HG03457 (cell line): ENCODE results near the gene BCL7A.
A peak's percentile ranks its signal among the peaks of the same experiment; 100 is the strongest.
"Not testable (repeated sequence)": the region's sequence is repeated elsewhere in the genome, so short reads cannot be mapped to it uniquely, and the experiment has no call there.

ENCODE experiments used
- ATAC-seq: cut with Tn5 transposase; IDR thresholded peaks from one replicate; pipeline ENCODE4 v1.9.1; 2021; ENCODE audit warnings: moderate number of reproducible peaks; ENCODE audit not compliant: unreplicated experiment

The BCL7A gene

DNA sequence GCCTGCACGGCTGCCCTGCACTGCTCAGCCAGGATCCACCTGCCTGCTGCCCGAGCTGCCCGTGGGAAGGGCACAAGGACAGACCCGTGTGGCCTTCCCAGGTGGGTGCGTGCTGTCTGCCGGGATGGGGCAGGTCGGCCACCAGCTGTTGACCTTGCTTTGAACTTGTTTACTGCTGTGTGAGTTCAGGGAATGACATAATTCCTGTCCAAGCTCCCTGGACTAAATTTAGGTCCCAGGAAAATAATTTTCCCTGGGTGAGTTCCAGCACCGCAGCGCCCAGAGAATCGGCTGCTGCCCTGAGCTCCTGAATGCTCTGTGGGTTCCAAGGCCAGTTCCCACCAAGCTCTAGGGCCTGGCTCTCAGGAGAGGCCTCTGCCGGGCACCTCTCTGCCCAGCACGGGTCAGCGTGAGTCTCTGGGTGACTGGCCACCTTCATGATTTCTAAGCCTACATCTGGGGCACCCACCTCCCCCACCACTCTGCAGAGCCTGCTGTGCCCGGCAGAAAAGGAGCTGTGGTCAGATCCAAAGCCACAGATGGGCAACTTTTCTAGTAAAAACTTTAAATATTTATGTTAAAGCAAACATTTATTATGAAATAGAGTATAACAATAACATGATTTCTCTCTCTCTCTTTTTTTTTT, 29.7 kb downstream of the BCL7A start:
- ATAC-seq = no peak

DNA sequence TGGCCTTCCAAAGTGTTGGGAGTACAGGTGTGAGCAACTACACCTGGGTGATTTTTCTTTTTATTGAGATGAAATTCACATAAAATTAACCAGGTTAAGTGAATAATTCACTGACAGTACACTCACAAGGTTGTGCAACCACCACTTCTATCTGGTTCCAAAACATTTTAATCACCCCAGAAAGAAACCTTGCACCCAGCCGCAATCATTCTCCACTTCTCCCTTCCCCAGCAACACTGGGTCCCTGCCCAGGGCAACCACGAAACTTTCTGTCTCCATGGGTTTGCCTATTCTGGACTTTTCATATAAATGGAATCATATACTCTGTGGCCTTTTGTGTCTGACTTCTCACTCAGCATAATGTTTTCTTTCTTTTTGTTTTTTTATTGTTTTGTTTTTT, 30.6 kb downstream of the BCL7A start:
- no peak for ATAC-seq

DNA sequence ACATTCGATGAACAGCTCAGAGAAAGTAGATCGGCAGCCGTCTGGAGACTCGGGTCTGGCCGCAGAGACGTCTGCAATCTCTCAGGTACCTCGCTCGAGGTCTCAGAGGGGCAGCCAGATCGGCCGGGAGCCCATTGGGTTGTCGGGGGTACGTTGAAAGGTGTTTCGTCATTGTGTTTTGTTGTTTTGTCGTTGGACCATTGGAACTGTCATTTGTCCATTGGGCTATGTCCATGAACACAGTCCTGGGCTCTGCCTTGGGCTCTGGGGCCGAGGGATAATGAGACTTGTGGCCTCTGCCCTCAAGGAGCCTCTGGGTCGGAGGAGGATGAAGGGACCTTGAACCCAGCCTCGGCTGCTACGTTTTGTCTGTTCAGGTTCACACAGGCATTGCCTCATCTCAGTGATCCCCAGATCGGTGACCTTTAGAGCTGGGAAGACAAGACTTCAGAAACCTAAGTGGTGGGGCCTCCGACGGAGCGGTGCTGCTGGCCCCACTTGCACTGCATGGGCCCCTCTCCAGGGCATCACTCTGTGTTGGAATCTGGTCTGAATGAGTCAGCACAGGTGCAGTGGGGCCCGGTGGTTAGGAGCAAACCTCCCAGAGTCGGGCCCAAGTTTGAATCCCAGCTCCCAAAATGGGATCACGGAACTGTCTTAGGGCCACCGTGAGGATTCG, 33.3 kb downstream of the BCL7A start:
- ATAC-seq = no peak

DNA sequence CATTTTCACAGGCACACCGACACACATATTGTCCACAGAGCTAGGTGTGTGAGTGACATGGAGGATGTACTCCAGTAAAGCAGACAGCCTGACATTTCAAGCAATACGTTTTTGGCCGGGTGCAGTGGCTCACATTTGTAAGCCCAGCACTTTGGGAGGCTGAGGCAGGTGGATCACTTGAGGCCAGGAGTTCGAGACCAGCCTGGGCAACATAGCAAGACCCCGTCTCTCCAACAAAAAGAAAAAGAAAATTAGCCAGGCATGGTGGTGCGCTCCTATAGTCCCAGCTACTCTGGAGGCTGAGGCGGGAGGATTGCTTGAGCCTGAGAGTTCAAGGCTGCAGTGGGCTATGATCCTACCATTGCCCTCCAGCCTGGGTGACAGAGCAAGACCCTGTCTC, 34.7 kb downstream of the BCL7A start:
- not testable (repeated sequence) for ATAC-seq

DNA sequence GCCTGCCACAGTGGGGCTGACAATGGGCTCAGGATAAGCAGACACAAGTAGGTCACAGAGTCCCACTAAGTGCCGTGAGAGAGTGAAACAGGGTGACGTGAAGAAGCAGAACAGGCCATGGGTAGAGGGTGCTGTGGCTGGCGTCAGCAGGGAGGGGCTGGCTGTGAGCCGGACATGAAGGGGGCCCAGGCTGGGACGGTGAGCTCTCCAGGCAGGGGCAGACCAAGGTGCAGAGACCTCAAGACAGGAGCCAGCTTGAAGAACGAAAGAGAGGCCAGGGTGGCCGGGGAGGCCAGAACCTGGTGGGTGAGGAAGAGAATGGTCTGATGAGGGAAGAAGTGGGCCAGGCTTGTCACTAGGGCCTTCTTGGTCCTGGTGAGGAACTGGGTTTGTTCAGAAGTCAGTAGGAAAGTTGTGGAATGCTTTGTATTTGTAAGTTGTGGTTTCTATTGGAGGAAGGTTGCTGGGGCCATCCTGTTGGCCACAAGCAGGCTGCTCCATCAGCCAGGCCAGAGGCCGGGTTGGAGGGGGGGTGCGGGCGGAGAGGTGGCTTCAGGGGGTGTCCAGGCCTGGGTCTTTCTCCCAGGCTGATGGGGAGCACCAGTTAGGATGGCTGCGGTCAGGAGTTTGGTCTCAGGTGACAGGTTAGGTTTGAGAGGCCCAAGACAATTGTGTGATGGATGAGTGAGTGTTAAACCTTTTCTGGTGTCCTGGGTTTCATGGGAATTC, 35.5 kb downstream of the BCL7A start:
- no peak for ATAC-seq

DNA sequence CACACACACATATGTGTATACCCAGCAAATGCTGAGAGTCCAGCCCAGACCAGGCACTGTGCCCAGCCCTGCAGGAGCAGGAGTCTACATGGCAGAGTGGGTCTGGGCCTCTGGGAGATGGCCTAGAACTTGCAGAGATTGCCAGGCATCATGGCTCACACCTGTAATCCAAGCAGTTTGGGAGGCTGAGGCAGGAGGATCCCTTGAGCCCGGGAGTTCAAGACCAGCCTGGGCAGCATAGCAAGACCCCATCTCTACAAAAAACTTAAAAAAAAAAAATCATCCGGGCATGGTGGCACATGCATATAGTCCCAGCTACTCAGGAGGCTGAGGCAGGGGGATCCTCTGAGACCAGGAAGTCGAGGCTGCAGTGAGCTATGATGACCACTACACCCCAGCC, 36.1 kb downstream of the BCL7A start:
- no peak for ATAC-seq

DNA sequence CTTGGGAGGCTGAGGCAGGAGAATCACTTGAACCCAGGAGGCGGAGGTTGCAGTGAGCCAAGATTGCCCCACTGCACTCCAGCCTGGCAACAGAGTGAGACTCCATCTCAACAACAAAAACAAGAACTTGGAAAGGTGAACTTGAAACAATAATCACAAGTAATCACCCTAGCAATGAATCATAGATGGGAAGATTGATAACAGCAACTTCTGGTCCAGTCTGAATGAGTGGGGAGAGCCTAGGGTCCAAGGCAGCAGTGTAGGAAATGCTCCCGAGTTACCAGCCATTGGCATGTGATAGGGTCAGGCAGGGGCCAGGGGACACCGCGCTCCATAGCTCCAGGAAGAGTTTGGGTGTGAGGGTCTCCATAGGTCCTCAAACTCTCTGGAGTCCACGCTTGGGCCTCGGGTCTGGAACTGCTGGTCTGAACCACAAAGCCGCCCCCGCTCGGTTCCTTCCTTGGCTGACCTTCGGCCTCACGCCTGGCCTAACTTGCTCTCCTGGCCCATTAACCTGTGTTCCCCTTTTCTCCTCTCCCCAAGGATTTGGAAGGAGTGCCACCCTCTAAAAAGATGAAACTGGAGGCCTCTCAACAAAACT, 37.0 kb downstream of the BCL7A start:
- ATAC-seq = no peak

DNA sequence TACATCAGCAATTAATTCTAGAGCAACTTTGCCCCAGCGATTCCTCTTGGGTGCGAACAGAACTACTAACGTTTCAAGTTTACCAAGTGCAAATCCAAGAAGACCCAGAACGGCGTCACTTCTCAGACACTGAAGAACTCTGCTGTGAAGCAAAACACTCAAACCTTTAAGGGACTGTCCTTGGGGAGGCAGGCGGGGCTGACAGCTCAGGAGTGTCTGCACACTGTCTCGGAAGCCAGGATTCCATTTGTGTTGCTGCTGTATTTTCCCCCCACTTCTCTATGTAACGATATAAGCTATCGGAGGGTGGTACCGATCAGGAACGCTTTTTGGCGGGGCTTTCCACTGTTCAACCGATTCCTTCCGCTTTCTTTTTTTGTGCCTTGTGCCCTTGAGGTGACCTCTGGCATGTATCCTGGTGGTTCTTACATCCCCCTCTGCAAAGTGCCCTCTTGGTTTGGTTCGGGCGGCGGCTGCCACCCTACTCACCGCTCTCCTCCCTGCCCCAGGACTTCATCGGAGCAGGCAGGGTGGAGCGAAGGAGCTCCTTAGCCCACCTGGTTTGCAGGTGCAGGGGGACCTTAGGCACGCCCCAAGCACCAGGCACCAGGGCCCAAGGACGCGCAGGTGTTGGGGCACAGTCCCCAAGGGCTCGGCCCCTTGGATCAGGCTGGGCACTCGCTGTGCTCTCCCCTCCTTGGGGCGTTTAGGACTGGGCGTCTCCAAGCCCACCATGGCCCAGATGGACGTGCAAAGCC, 37.7 kb downstream of the BCL7A start:
- no peak for ATAC-seq

DNA sequence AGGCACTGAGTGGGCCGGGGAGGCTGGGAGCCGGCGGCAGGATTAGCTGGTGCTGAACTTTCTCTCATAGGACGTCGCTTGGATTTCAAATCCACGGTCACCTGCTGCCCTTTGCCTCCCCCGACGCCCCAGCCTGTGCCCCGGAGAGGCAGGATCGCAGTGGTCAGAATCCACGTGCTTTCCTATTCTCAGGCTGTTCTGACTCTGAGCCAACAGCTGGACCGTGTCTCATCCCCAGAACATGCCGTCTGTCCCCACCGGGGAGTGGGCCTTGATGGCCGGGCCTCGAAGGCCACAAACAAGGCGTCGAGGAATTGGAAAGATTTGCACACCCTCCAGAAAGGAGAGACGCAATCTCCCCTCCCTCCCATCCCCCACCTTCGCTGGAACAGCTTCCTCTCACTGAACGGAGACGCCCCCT, 38.4 kb downstream of the BCL7A start:
- ATAC-seq = no peak

DNA sequence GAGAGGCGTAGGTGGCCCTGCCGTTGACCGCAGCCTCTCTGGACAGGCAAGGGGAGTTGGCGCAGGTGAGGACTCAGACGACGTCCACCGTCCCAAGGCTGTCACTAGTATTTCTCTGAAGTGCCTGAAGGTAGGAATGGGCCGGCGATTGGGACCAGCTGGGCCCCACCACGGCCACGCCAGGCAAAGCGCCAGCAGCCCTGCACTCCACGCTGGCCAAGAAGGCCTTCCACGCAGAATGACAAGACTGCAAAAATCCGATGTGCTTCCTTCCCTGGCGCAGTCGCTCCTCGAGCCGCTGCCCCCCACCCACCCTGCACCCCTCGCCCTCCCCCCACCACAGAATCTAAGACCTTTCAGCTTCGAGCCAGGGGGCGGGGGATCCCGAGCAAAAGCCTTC, 39.6 kb downstream of the BCL7A start:
- ATAC-seq = no peak

DNA sequence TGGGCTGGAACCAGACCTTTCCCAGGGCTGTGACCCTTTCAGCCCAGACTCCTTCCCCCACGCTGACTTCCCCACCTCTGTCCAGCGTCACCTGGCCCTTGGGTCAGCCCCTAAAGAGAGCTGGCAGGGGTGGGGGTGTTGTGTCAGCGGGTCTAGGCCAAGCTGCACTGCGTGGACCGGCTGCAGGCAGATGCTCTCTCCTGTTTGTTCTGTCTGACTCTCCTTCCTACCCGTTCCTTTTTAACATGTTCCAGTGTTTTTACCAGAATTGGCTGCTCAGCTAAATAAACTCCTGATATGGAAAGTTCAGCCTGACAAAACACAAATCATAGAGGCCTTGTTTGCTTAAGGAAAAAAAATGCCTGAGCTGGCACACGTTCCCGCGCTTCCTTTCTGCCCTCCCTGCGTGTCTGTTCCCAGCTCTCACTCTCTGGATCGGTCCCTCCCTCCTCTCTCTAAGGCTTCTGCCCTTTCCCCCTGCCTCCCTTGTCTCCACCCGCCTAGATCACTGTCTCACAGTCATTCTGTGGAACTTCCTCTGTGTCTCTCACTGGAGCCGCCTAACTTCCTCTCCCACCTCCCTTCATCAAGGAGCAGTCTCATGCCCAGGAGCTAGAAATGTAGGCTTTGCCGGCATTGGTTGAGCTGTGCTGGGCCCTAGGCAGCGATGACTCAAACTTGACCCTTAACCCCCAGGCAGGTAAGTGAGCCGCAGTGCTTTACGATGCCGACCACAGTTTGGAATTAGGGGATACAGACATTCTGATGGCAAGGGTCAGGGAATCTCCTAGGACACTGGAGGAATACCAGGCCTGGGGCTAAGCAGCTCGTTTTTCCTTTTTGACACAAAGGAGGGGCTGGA, 41.4 kb downstream of the BCL7A start:
- no peak for ATAC-seq

DNA sequence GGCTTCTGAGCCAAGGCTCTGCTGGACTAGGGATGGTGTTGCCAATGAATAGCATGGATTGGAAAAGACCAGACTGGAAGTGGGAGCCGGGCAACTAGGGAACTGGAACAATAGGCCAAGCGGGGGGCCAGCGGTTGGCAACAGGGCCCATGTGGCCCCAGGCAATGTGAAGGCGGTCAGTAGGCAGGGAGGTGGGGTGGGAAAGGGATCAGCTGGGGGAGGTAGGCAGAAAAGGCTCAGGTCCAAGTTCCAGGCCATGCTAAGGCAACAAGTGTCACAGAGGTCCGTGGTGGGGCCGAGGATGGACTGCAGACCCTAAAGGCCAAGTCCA, 42.0 kb downstream of the BCL7A start:
- ATAC-seq = no peak

DNA sequence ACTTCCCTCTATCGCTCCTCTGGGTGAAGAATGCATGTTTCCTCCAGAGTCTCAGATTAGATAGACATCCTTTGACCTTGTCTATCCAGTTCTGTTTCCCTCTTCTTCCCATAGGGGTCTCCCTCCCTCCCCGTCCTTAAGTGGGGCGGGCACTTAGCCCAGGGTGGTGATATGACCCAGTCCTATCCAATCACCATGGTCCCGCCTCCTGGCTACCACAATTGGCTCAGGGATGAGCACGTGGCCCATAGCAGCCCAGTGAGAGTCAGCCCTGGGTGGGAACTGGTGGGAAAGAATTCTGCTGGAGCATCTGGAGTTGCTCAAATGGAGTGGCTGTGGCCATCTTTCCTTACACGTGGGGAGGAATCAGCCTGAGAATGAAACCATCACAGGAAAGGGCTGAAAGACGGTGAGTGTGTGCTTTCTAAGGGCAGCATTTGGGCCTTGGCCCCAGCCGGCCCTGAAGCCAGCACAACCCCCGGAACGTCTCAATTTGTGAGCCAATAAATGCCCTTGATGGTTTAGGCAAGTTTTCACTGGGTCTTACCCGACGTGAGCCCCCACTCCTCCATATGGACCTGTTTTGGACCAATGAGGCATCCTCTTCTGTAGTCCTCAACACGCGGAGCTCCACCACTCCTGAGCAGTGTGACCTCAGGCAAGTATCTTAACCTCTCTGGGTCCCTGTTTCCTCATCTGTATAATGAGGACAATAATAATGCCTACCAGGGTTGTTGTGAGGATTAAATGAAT, 42.5 kb downstream of the BCL7A start:
- ATAC-seq = no peak

DNA sequence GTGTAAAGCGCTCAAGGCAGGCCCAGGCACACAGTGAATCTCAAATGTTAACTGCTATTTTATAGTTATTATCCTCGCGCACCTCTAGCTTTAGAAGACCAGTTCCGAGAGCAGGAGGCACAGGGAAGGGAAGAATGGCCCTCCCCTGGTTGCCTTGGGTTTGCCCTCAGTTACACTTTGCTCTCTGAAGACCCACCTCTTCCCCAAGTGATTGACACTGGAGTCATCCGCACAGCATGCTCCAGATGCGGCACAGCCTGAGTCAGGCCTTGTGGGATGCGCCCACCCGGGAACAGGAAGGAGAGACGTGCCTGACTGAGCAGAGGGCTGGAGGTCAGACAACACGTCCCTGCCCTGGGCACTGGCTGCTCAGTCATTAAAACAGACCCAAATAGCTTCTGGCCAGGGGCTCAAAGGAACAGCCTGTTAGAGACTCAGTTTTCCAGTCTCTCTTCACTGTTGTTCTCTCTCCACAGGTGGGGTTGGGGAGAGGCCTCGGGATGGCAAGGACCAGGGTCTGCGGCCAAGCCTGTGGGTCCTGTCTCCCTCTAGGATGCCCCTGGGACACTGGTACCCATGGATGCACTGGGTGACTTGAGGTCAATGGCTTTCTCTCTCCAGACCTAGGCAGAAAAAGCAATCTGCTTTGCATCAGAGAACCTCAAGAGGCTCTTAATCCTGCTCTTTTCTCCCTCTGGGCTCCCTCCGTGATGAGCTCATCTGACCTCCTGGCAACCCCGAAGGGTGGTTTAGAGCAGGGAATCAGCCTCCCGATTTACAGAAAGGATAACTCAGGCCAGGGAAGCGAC, 43.3 kb downstream of the BCL7A start:
- no peak for ATAC-seq

DNA sequence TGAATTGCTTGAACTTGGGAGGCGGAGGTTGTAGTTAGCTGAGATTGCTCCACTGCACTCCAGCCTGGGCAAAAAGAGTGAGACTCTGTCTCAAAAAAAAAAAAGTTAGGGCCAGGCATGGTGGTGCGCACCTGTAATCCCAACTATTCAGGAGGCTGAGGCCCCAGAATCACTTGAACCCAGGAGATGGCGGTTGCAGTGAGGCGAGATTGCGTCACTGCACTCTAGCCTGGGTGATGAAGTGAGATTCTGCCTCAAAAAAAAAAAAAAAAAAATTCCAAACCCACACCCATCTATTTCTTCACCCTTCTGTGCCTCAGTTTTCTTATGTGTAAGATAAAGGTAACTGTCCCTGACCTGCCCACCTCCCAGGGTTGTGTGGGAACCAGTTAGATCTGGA, 45.9 kb downstream of the BCL7A start:
- ATAC-seq = no peak

DNA sequence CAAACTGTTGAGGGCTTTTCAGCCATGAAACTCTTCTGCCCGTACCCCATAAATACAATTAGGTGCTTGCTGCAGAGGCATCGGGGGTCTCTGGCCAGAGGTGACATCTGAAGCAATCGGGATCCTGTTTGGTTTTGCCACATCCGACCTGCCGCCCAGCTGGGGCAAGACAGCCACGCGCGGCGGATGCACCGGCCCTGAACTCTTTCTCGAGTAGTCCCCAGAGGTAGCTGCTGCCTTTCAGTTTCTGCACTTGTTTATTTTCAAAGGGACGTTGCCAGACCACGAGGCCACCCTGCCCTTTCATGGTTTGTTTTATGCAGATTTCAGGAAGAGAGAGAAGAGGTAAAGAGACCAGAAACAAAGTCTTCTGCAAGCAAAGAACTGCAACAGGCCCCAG, 46.3 kb downstream of the BCL7A start:
- peak; percentile 68 for ATAC-seq

DNA sequence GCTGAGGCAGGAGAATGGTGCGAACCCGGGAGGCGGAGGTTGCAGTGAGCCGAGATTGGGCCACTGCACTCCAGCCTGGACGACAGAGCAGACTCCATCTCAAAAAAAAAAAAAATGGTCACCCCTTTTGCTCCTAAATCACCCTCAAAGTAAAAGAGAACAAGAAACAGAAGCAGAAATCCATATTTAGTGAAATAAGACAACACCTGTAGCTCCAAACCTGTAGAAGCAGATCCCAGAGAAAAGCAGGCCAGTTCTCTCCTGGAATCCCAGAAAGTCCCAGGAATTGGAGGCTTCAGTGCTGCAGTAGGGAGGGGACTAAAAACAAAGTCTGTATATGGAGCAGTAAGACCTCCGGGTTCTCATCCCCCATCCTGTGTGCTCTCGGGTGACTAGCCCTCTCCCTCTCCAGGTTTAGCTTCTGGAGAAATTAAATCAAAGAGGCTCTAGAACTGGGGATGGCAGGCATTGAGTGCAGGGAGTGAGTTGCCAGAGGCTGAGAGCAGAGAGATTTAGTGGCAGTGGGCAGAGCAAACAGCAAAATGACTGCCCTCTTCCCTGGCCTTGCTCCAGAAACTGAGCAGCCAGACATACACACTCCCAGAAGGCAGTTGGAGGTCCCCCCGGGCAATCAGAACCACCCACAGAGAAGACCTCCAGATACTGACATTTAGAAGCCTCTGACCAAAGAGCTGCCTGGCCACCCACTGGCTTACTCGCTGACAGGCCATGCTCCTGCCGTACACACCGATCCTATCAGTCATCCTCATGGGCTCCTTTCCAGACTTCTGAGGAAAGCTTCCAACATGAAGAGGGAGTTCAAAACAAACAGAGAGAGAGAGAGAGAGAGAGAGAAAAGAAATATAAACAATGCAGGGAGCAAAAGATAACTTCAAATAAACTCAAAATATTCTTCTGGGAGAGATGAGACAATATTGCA, 50.6 kb downstream of the BCL7A start:
- no peak for ATAC-seq

DNA sequence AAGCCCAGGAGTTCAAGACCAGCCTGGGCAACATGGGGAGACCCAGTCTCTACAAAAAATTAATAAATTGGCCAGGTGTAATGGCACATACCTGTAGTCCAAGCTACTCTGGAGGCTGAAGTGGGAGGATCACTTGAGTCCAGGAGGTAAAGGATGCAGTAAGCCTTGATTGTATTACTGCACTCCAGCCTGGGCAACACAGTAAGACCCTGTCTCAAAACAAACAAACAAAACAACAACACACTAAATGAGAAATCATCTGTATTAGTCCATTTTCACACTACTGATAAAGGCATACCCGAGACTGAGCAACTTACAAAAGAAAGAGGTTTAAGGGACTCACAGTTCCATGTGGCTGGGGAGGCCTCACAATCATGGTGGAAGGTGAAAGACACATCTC, 52.1 kb downstream of the BCL7A start:
- no peak for ATAC-seq
